ENCODE measurements around the gene VOPP1. TPM values are rescaled to one million over a fixed set of nuclear protein-coding genes. Genes with fewer than 3 reads are reported as not detected.

Gene VOPP1
- total and polyA plus RNA-seq, 2 donors (not counting 3 experiments of a cell fraction or from before 2014, with no cell fraction given) = 85.6 to 154 TPM

DNA sequence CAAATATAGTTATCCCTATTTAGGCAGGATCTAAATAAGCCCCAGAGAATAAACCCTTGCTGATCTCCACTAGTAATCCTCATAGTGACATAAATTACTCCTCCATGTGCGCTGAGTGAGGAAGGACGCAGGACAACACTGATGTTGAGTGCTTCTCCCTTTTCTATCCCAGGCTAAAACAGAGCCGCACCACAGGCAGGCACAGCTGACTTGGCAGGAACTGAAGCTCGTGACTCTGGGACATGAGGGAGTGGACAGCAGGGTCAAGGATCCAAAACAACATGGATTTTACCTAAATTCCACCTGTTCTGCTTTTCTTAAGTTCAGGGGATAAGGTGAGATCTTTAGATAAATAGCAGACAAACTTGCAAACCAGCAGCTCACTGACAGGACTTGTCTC is 46.0 kb downstream of the VOPP1 start:
- Histone ChIP-seq H3K4me1 (ENCODE audit: control insufficient read depth, extremely low read depth, insufficient read depth, low read length) (no peaks in the 10 kb centered on the region), H3K27ac (ENCODE audit: insufficient read depth, low read depth, low read length) (no peak overlapping the region), H3K36me3 (ENCODE audit: control insufficient read depth in 2 of 2, extremely low read depth in 1 of 2, insufficient read depth in 2 of 2, low read length in 2 of 2) (no peaks in the 10 kb centered on the region), H3K79me2 (ENCODE audit: control insufficient read depth, insufficient read depth, low read length) (peaks cover 89% of the 10 kb centered on the region), H4K20me1 (replicated peaks; ENCODE audit: control insufficient read depth, extremely low read depth, insufficient read depth, low read length) (no peaks in the 10 kb centered on the region), H3K9ac (replicated peaks; ENCODE audit: extremely low read depth, insufficient read depth, low read length) (no peak overlapping the region), H3K4me3 (replicated peaks in 1 of 3; ENCODE audit: insufficient read depth in 1 of 3, low read depth in 1 of 3, low read length in 3 of 3) (no peak overlapping the region), H3K9me1 (replicated peaks; ENCODE audit: control insufficient read depth, extremely low read depth, insufficient read depth, low read length) (no peaks in the 10 kb centered on the region), H3K9me3 (replicated peaks; ENCODE audit: control insufficient read depth, insufficient read depth, low read length) (no peaks in the 10 kb centered on the region), H3K4me2 (ENCODE audit: insufficient read depth, low read length) (no peak overlapping the region), H3K27me3 (ENCODE audit: control insufficient read depth in 2 of 2, insufficient read depth in 2 of 2, low read length in 2 of 2) (no peaks in the 10 kb centered on the region), H2AFZ (ENCODE audit: low read depth, low read length) (no peak overlapping the region)
- ChIA-PET CTCF (no interaction called here), POLR2A (no interaction called here)
- no TSS peak for BruUV-seq (replicated peaks)
- DNase-seq (ENCODE audit: low read depth, low spot score) (no peak), FAIRE-seq (peak; percentile 43)
- no peak for TF ChIP-seq MYC (IDR thresholded peaks at IDR 0.05; ENCODE audit: low read depth, low read length)
- TF ChIP-seq JUN (IDR thresholded peaks at IDR 0.05; ENCODE audit: borderline replicate concordance, insufficient read depth, insufficient read length, low read depth) = no peak
- TF ChIP-seq FOS (IDR thresholded peaks at IDR 0.05; ENCODE audit: borderline replicate concordance, insufficient read depth, low read length) = no peak
- TF ChIP-seq EZH2 (IDR thresholded peaks at IDR 0.05; ENCODE audit: borderline replicate concordance, low read depth, low read length, severe bottlenecking) = no peak
- no peak for TF ChIP-seq GATA2 (IDR thresholded peaks at IDR 0.05; ENCODE audit: insufficient read depth, insufficient read length, low read depth, low read length)
- TF ChIP-seq, protein P1, sequence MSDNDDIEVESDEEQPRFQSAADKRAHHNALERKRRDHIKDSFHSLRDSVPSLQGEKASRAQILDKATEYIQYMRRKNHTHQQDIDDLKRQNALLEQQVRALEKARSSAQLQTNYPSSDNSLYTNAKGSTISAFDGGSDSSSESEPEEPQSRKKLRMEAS (IDR thresholded peaks at IDR 0.05; ENCODE audit: insufficient read depth, insufficient read length) = no peak
- TF ChIP-seq POLR2A (IDR thresholded peaks at IDR 0.05; ENCODE audit: low read depth, low read length) = no peak
- TF ChIP-seq, protein P2, sequence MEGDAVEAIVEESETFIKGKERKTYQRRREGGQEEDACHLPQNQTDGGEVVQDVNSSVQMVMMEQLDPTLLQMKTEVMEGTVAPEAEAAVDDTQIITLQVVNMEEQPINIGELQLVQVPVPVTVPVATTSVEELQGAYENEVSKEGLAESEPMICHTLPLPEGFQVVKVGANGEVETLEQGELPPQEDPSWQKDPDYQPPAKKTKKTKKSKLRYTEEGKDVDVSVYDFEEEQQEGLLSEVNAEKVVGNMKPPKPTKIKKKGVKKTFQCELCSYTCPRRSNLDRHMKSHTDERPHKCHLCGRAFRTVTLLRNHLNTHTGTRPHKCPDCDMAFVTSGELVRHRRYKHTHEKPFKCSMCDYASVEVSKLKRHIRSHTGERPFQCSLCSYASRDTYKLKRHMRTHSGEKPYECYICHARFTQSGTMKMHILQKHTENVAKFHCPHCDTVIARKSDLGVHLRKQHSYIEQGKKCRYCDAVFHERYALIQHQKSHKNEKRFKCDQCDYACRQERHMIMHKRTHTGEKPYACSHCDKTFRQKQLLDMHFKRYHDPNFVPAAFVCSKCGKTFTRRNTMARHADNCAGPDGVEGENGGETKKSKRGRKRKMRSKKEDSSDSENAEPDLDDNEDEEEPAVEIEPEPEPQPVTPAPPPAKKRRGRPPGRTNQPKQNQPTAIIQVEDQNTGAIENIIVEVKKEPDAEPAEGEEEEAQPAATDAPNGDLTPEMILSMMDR (IDR thresholded peaks at IDR 0.05; ENCODE audit: extremely low read depth in 1 of 2, insufficient read depth in 1 of 2, low read depth in 1 of 2, low read length in 2 of 2) = no peak
- no peak for TF ChIP-seq POLR2AphosphoS5 (IDR thresholded peaks at IDR 0.05; ENCODE audit: insufficient read depth, low read depth, low read length)
- intact Hi-C loops (cut with micrococcal nuclease) = no loop called here
- dilution Hi-C loops (cut with MboI; ENCODE audit: extremely low pct_ligation_motif_present, low sequenced_read_pairs) = no loop called here
